Astrocyte (in vitro differentiated cells and primary cell): Measurements from ENCODE around the gene PRKACA.

Experiments used
- CTCF ChIP-seq: IDR thresholded peaks from 2 replicates; pipeline ENCODE4 v1.5.1; 2011; ENCODE audit warnings: low read depth, mild to moderate bottlenecking, inconsistent platforms, low read length, moderate library complexity; ENCODE audit not compliant: insufficient read depth
- EZH2 ChIP-seq: IDR thresholded peaks from 2 replicates; pipeline ENCODE4 v1.6.1; 2012; ENCODE audit warnings: mild to moderate bottlenecking, low read length, inconsistent platforms; ENCODE audit not compliant: insufficient read depth

DNA sequence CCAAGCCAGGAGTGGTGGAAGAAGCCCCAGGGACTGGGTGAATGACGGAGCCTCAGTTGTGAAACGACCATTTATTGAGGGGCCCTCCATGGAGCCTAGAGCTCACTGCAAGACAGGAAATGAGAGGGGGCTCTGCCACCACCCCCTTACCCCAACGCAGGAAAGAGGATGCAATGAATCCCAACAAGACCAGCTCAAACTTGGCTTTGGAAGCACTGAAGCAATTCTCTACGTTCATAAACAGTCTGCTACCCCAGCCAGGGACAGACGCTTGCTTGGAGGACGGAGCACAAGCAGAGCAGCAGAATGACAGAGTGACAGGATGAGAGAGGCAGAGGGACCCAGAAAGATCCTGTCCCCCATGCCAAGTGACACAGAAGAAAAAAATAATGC lies 1.0 kb downstream of the PRKACA start:
- TF ChIP-seq EZH2, result no peak
- TF ChIP-seq CTCF, result no peak
